ENCODE results near the gene RCAN1. TPM values are rescaled to one million over a fixed set of nuclear protein-coding genes. Genes with fewer than 3 reads are reported as not detected.

Gene RCAN1
- total and polyA plus RNA-seq, 2 of the 4 experiments (the other 2 are of a cell fraction), result 53.5 to 175 TPM

GRCh38 chr21:34519694-34520093, 95.2 kb downstream of the RCAN1 start:
- no peak overlapping the region for H2AK5ac ChIP-seq (ENCODE audit: low read depth, low read length)
- no peak overlapping the region for H3K14ac ChIP-seq (replicated peaks; ENCODE audit: low read depth, low read length)
- ChIA-PET CTCF (no interaction called here), POLR2A (ENCODE audit: unreplicated experiment) (no interaction called here)
- no peak overlapping the region for H3K4ac ChIP-seq (ENCODE audit: low read depth, low read length)
- no peak overlapping the region for H2AFZ ChIP-seq (replicated peaks; ENCODE audit: low read length, poor library complexity)
- H3K27me3 ChIP-seq (ENCODE audit: control insufficient read depth, insufficient read depth, low read length), result no peaks in the 10 kb centered on the region
- no peak overlapping the region for H3K4me3 ChIP-seq (ENCODE audit: insufficient read depth, low read depth, low read length)
- no peak overlapping the region for H3K18ac ChIP-seq (ENCODE audit: low read depth, low read length)
- no peak overlapping the region for H2AK9ac ChIP-seq (replicated peaks; ENCODE audit: low read depth, low read length, poor library complexity)
- peaks cover 58% of the 10 kb centered on the region for H4K20me1 ChIP-seq (ENCODE audit: insufficient read depth, low read length)
- no peak overlapping the region for H4K5ac ChIP-seq (ENCODE audit: low read depth, low read length)
- in situ Hi-C loops (cut with MboI; ENCODE audit: low sequenced_read_pairs) (loop anchor here (5.0 kb wide), 1 partner anchor 68 kb away; no protein-coding TSS in a partner anchor), intact Hi-C loops (cut with micrococcal nuclease) (no loop called here), dilution Hi-C loops (cut with HindIII; ENCODE audit: low sequenced_read_pairs, unreplicated experiment) (no loop called here)
- WGBS, 2 experiments (ENCODE audit: extremely low coverage in 2 of 2, insufficient read length in 1 of 2), result no CpG with 5 or more reads among the region's 8 CpGs
- no peak overlapping the region for H2BK120ac ChIP-seq (ENCODE audit: low read depth, low read length)
- H4K91ac ChIP-seq (ENCODE audit: insufficient read depth, low read depth, low read length), result no peak overlapping the region
- H2BK15ac ChIP-seq (ENCODE audit: low read depth, low read length), result no peak overlapping the region
- no peak overlapping the region for H3K56ac ChIP-seq (ENCODE audit: extremely low read depth, insufficient read depth, low read length)
- peaks cover 59% of the 10 kb centered on the region for H3K36me3 ChIP-seq (ENCODE audit: control insufficient read depth, insufficient read depth, low read length)
- peaks cover 17% of the 10 kb centered on the region for H3K4me1 ChIP-seq (ENCODE audit: control insufficient read depth, insufficient read depth, low read length)
- TF ChIP-seq BHLHE40 (IDR thresholded peaks at IDR 0.05; ENCODE audit: low read depth, low read length) (no peak), POLR2A (IDR thresholded peaks at IDR 0.05; ENCODE audit: low read depth, low read length) (no peak), MXI1 (IDR thresholded peaks at IDR 0.05; ENCODE audit: borderline replicate concordance, low read depth, low read length) (no peak), SMC3 (IDR thresholded peaks at IDR 0.05; ENCODE audit: low read depth, low read length) (no peak), CTCF (conservative IDR thresholded peaks at IDR 0.05; ENCODE audit: low read depth, low read length) (no peak), FOS (IDR thresholded peaks at IDR 0.05; ENCODE audit: low read depth, low read length) (no peak), RCOR1 (IDR thresholded peaks at IDR 0.05; ENCODE audit: insufficient replicate concordance, low read length) (no peak), USF2 (IDR thresholded peaks at IDR 0.05; ENCODE audit: low read depth, low read length) (no peak), CEBPB (IDR thresholded peaks at IDR 0.05; ENCODE audit: low read depth, low read length) (no peak), RFX5 (IDR thresholded peaks at IDR 0.05; ENCODE audit: low read depth, low read length) (no peak), MAZ (IDR thresholded peaks at IDR 0.05; ENCODE audit: borderline replicate concordance, low read depth, low read length) (no peak), RAD21 (IDR thresholded peaks at IDR 0.05; ENCODE audit: low read length) (no peak)
- H3K23ac ChIP-seq (ENCODE audit: low read depth, low read length), result no peak overlapping the region
- no peak overlapping the region for H2BK20ac ChIP-seq (ENCODE audit: low read depth, low read length)
- peaks cover 22% of the 10 kb centered on the region for H3K9me1 ChIP-seq (ENCODE audit: insufficient read depth, low read length)
- DNase-seq (no peak), ATAC-seq (ENCODE audit: low read depth) (no peak)
- no peak overlapping the region for H3K27ac ChIP-seq (ENCODE audit: insufficient read depth, low read length)
- no peak overlapping the region for H3K9ac ChIP-seq (ENCODE audit: low read depth, low read length)
- no peaks in the 10 kb centered on the region for H3K9me3 ChIP-seq (ENCODE audit: control insufficient read depth, insufficient read depth, low read length)
- peaks cover 25 to 66% of the 10 kb centered on the region in 2 experiments for H3K79me1 ChIP-seq (ENCODE audit: low read depth in 1 of 2, low read length in 2 of 2)
- BruUV-seq (replicated peaks), result no TSS peak
- H4K8ac ChIP-seq (ENCODE audit: low read depth in 2 of 2, low read length in 2 of 2), result no peak overlapping the region
- H2BK5ac ChIP-seq (ENCODE audit: low read depth, low read length, poor library complexity, severe bottlenecking), result no peak overlapping the region
- H3K4me2 ChIP-seq (ENCODE audit: low read depth, low read length), result no peak overlapping the region

All from IMR-90 (cell line).